ENCODE measurements around the gene ABCG1.

DNA sequence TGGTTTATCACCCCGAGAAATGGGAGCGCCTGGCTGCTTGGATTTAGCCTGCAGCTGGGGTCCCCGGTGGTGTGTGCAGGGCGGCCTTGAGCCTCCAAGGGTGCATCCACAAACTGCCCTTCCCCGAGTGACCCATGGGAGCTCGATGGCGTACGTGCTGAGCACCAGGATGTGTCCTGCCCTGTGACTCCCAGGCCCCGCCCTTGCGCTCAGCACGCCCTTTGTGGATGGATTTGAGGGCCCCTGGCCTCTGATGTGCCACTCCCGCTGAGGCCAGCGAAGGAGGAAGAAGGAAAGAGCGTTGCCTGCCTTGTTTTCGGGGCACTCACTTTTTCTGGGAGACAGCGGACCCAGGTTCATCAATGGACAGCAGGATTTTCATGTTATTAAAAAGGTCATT lies 98.0 kb downstream of the ABCG1 start:
- TF ChIP-seq, protein P1, sequence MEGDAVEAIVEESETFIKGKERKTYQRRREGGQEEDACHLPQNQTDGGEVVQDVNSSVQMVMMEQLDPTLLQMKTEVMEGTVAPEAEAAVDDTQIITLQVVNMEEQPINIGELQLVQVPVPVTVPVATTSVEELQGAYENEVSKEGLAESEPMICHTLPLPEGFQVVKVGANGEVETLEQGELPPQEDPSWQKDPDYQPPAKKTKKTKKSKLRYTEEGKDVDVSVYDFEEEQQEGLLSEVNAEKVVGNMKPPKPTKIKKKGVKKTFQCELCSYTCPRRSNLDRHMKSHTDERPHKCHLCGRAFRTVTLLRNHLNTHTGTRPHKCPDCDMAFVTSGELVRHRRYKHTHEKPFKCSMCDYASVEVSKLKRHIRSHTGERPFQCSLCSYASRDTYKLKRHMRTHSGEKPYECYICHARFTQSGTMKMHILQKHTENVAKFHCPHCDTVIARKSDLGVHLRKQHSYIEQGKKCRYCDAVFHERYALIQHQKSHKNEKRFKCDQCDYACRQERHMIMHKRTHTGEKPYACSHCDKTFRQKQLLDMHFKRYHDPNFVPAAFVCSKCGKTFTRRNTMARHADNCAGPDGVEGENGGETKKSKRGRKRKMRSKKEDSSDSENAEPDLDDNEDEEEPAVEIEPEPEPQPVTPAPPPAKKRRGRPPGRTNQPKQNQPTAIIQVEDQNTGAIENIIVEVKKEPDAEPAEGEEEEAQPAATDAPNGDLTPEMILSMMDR (conservative IDR thresholded peaks at IDR 0.05 in 1 of 2, IDR thresholded peaks at IDR 0.05 in 1 of 2; ENCODE audit: low read depth in 1 of 2, low read length in 2 of 2): no peak
- TF ChIP-seq EZH2 (IDR thresholded peaks at IDR 0.05; ENCODE audit: low read length, missing control alignments): no peak
